Measurements from ENCODE around the gene MBNL2.
A peak's percentile ranks its signal among the peaks of the same experiment; 100 is the strongest.
"Not testable (repeated sequence)": the region's sequence is repeated elsewhere in the genome, so short reads cannot be mapped to it uniquely, and the experiment has no call there.

Gene MBNL2

GRCh38 chr13:97329331-97329730, 107.2 kb downstream of the MBNL2 start:
- no peak for DNase-seq

DNA sequence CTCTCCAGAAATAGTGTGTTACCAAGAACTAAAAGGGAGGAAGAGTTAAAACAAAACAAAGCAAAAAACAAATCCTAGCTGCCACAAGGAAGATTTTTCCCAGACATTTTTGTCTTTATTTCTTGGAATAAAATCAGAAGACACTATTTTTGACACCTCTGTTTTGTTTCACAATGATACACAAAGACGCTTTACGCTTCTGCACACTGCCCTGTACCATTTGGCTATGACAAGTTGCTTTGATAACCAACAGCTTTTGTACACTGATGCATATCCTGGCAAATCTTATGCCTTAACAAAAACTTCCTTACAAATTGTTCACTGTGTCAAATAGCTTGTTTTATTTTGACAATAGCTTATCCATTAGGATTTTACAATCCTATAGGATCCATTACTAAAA, 108.3 kb downstream of the MBNL2 start:
- DNase-seq, result no peak

DNA sequence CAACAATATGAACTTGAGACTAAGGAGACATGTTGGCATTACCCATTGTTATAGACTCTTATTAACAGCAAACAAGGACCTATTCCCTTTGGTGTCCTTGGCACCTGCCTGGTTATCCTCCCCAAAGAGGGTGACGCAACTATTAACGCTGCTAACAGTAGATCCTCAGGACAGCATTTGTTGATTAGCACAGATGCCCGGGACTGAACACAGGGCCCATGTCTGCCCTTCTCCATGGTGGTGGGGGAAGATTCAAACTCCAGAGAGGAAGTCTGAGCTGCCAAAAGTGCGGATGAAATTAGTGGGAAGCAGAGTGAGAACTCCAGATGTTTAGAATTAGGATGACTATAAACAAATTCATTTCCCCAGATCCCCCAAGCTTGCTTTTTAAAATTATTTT, 110.6 kb downstream of the MBNL2 start:
- DNase-seq, result no peak

DNA sequence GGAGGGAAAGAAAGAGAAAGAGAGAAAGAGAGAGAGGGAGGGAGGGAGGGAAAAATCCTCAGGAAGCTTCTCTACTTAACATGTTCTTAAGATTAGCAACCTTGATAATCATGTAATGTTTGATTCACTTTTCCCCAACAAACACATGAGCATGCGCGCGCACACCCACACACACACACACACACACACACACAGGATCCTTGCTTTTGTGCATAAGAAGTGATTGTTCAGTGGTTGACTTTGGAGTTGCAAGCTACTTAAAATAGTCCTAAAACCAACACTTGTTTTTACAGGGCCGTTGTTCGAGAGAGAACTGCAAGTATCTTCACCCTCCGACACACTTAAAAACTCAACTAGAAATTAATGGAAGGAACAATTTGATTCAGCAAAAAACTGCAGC, 111.8 kb downstream of the MBNL2 start:
- no peak for DNase-seq

DNA sequence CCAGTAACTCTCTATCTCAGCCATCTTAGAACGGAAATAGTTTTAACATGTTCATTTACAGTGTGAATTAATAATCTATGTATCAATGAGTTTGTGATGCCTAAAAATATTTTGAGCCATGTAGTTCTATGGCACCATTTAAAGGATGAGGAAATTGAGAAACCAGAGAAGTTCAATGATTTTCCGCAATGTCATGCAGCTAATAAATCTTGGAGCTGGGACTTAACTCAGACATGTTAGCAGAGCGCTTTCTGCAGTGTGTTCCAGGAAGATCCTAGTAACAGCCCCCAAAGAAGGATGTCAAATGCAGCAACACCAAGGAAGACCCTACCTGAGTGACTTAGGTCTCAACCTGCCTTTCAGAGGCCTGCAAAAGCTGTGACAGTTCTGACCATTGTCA, 112.6 kb downstream of the MBNL2 start:
- no peak for DNase-seq

DNA sequence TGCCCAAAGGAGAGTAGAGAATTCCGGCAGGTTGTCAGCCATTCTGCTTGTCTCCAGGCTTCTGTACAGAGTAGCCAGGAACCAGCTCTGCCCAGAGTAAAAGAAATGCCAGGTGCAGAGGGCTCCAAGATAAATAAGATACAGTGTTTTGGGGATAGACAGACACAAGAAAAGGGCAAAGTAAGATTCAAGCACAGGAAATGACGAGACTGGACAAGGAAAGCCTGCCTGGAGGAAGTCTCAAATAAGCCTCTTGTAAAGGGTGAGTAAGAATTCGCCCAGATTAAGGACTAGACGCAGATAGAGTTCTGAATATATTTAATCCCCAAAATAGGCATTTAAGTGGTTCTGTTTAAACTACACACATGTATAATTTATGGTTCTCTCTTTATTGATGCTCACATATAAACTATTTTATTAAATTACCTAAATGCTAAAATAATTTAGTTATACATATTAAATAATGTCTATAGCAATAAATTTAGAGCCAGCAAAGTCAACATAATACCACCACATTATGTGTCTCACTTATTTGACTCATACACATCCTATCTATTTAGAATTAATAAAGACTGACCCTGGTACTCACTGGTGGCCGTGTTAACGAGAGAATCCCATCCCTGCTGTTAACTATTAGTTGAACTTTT, 113.5 kb downstream of the MBNL2 start:
- DNase-seq, result no peak

- DNase-seq, result no peak
These were observed 115.9 kb downstream of the MBNL2 start for GRCh38 chr13:97337985-97338499.

- DNase-seq, result no peak
These were observed 116.4 kb downstream of the MBNL2 start for GRCh38 chr13:97338571-97338970.

DNA sequence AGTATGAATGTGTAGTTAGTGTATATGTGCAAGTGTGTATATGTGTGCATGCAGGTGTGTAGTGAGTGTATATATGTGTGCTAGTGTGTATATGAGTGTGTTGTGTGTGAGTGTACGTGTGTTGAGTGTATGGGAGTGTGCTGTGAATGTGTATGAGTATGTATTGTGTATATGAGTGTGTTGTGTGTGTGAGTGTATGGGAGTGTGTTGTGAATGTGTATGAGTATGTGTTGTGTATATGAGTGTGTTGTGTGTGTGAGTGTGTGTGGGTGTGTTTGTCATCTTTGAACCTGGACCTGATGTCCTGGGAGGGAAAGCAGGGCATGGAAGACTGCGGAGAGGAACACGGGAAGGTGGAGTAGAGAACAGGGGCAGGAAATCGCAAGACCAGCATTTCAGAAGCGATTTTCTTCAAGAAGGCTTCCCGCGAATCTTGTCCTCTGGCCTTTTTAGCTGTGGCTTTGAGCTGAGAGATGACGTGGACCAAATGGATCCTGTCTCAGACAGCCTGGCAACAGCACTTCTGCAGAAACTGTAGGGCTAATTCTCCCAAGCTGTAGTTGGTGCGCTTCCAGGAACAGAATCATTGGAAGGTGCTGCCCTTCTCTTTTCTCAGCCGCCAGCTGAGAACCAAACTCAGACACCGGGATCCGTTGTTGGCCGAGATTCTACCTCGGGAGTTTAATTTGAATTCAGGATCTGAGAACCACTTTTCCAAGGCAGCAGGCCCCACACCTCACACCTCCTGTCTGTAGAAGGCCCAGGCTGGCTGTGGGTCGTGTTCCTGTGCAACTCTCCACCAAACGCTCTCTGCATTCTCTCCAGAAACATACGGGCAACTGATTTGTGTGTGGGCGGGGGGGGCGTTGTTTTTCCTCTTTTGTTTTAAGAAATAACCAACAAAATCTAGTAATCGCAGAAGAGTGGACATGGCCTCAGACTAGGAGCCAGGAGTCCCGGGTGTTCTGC, 117.2 kb downstream of the MBNL2 start:
- DNase-seq, result no peak

DNA sequence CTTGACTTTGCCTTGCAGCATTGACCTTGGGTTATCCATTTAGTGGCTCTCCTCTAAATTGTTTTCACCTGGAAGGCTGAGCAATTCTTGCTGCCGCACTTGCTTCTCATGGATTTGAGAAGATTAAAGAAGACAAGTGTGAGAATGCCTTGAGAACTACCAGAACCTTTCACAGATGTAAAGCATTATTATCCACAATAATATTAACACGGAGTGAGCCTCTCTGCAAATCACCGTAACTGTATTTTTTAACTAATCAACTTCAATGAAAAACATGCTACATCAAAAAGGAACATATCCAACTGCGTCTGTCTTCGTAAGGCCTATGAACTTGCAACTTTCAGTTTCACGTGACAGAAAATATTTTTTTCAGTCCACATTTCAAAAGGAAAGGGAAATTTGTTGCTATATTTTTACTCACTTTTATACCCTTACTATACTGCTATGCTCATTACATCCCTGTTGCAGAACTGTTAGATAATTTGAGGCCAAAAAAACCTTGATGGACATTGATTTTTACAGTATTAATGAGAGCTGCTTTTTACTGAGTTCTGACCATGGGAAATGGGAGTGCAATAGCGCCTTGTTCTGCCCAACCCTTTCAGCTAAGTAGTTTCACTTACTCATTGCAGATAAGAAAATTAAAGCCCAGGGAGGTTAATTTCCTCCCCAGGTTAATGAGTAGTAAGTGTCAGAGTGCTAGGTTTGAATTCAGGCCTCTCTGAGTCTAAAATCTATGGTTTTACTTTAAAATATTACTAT, 118.0 kb downstream of the MBNL2 start:
- no peak for DNase-seq

DNA sequence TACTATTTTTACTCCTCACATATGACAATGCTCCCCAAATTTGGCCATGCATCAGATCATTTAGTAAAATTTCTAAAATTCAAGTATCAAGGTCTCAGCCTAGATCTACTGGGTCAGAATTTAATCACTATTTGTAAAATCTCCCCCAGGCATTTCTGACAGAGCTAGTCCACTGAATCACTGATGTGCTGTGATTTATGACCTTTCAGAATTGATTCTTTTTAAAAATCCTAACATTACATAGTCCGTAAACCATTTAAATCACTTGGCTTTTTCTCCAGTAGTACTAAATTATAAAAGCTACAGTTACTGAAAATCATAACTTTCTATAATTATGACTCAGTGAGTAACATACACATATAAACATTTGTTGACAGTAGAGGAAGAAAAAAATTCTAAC, 119.0 kb downstream of the MBNL2 start:
- DNase-seq, result no peak

GRCh38 chr13:97342136-97342535, 120.0 kb downstream of the MBNL2 start:
- no peak for DNase-seq

- no peak for DNase-seq
These were observed 120.8 kb downstream of the MBNL2 start for GRCh38 chr13:97342936-97343335.

- DNase-seq, result peak; percentile 26 to 63
These were observed 122.4 kb downstream of the MBNL2 start for GRCh38 chr13:97344265-97345175.

GRCh38 chr13:97346097-97346496, 124.0 kb downstream of the MBNL2 start:
- DNase-seq, result no peak

GRCh38 chr13:97346561-97347254, 124.6 kb downstream of the MBNL2 start:
- no peak for DNase-seq

- no peak for DNase-seq
These were observed 125.3 kb downstream of the MBNL2 start for GRCh38 chr13:97347255-97347932.

DNA sequence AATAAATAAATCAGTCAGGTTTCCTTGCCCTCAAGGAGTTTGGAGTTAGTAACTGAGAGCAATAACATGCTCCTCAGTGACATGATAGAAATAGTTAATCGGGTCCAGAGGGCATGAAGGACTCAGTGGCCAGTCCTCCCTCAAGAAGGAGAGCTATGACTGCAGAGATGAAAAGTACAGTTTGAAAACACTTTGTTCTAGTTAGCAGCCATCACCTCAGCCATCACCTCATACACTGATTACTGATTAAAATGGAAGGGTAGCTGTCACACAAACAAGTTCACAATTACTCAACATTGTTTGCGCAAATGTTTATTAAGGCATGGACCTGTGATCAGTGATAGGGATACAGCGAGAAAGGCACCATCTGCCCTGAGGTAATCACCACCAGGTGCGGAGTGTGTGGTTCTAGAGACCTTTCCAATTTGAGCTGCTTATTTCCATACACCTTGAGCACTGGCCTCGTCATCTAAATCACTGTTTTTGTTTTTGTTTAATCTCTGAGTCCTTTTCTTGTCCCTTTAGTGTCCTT, 126.5 kb downstream of the MBNL2 start:
- no peak for DNase-seq

DNA sequence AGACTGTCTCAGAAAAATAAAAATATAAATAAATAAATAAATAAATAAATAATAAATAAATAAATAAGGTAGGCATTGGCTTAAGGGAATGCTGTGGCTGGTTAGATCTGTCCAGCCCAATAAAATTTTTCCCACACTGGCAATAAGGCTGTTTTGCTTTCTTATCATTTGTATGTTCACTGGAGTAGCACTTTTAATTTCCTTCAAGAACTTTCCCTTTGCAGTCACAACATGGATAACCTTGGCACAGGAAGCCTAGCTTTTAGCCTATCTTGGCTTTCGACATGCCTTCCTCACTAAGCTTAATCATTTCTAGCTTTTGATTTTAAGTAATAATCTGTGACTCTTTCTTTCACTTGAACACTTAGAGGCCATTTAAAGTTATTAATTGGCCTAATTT, 129.9 kb downstream of the MBNL2 start:
- not testable (repeated sequence) for DNase-seq

- DNase-seq, result no peak
These were observed 130.7 kb downstream of the MBNL2 start for GRCh38 chr13:97352815-97353214.

Measured in NCI-H524 (cell line).